H1 (cell line): ENCODE results near the gene RAB38. TPM values are rescaled to one million over a fixed set of nuclear protein-coding genes. Genes with fewer than 3 reads are reported as not detected.

Source experiments
- RAD21 ChIP-seq, 2 experiments: IDR thresholded peaks in 1 of 2; conservative IDR thresholded peaks in 1 of 2; 2 replicates each; pipeline ENCODE4 v1.6.1; 2011; ENCODE audit warnings: low read depth in 2 of 2, low read length in 2 of 2, improper control_type of control experiment in 1 of 2, inconsistent platforms in 1 of 2, mild to moderate bottlenecking in 1 of 2, moderate library complexity in 1 of 2
- RNF2 ChIP-seq: fragments of 200-900, 300-1000 bp; sonication (generic); IDR thresholded peaks from 2 replicates; pipeline ENCODE4 v1.7.1; 2016; ENCODE audit warnings: borderline replicate concordance, low read depth, mild to moderate bottlenecking, antibody characterized with exemption, low read length; ENCODE audit not compliant: poor library complexity, severe bottlenecking; ENCODE audit errors: missing control alignments
- TBP ChIP-seq: IDR thresholded peaks from 2 replicates; pipeline ENCODE4 v1.6.1; 2011; ENCODE audit warnings: low read depth, low read length, improper control_type of control experiment
- polyA plus RNA-seq, 7 experiments: library from polyadenylated mRNA; depleted of rRNA in 3 of 7; stranded (reverse) in 5 of 7; unstranded in 2 of 7; fragments of >200 nt in 5 of 7; fragments of 200-250 nt in 2 of 7; gene quantifications; 1 replicate in 5 of 7; 2 replicates in 1 of 7; 4 replicates in 1 of 7; pipeline versions ENCODE4 v1.2.1 to v1.2.3, GENCODE V29; 2011 to 2013; ENCODE audit warnings: missing spikeins in 2 of 7, mixed read lengths in 2 of 7
- total RNA-seq: library from RNA; stranded (reverse); fragmentation: NEBNext Ultra II Directional; extraction: Animal tissue kit (Norgen Biotek cat#: 25700); gene quantifications from 2 replicates; pipeline ENCODE4 v1.2.1, GENCODE V29; 2021

The RAB38 gene
- total and polyA plus RNA-seq, 2 of the 8 experiments (the other 6 are each of a cell fraction or from before 2014, with no cell fraction given), result 15.4 to 16.5 TPM

DNA sequence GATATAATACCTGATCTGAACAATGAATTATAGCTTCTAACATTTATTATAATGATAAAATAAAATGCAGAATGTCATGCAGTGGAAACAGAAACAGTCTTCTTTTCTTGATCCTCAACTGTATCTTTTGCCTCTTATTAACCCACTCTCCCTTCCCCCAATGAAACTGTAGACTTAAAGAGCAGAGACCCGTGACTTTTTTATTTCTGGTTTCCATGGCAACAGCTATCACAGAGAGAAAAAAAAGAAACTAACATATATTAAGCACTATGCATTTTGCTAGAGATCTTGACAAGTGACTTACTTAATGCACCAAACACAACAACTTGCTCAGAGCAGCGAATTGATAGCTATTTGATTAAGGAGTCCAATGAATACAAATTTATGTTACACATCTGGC, 69.3 kb downstream of the RAB38 start (continued):
- TF ChIP-seq RAD21 (IDR thresholded peaks at IDR 0.05 in 1 of 2, conservative IDR thresholded peaks at IDR 0.05 in 1 of 2; ENCODE audit: low read depth in 2 of 2, low read length in 2 of 2) (no peak), RNF2 (no peak), TBP (no peak)
